Astrocyte (in vitro differentiated cells and primary cell): ENCODE data around the gene PICALM. TPM values are rescaled to one million over a fixed set of nuclear protein-coding genes. Genes with fewer than 3 reads are reported as not detected.

Experiments
- DNase-seq: peaks from one replicate; pipeline ENCODE4 v3.0.0-alpha.2; 2010; ENCODE audit warnings: low read depth
- FAIRE-seq: peaks from 2 replicates; lab custom pipeline; 2011; peaks lifted over from hg19 to GRCh38; lab: Jason Lieb, UNC
- H2AFZ ChIP-seq: 2 replicates; pipeline ENCODE4 v1.6.0; 2012; ENCODE audit warnings: low read depth, low read length, inconsistent platforms
- H3K27ac ChIP-seq: 2 replicates; pipeline ENCODE4 v1.5.1; 2011; ENCODE audit warnings: low read depth, low read length, inconsistent platforms
- H3K27me3 ChIP-seq: 2 replicates; pipeline ENCODE4 v1.6.0; 2011; ENCODE audit warnings: low read length, inconsistent platforms; ENCODE audit not compliant: insufficient read depth
- H3K36me3 ChIP-seq: 2 replicates; pipeline ENCODE4 v1.5.1; 2011; ENCODE audit warnings: low read length, inconsistent platforms; ENCODE audit not compliant: insufficient read depth
- H3K4me1 ChIP-seq: 2 replicates; pipeline ENCODE4 v1.5.1; 2011; ENCODE audit warnings: low read length, inconsistent platforms; ENCODE audit not compliant: insufficient read depth
- H3K4me2 ChIP-seq: 2 replicates; pipeline ENCODE4 v1.6.0; 2012; ENCODE audit warnings: low read length, inconsistent platforms
- H3K4me3 ChIP-seq: 2 replicates; pipeline ENCODE4 v1.5.1; 2011; ENCODE audit warnings: low read depth, mild to moderate bottlenecking, low read length, inconsistent platforms; ENCODE audit not compliant: insufficient read depth
- H3K79me2 ChIP-seq: 2 replicates; pipeline ENCODE4 v1.6.0; 2012; ENCODE audit warnings: mild to moderate bottlenecking, low read length, inconsistent platforms; ENCODE audit not compliant: insufficient read depth
- H3K9ac ChIP-seq: 2 replicates; pipeline ENCODE4 v1.6.0; 2012; ENCODE audit warnings: mild to moderate bottlenecking, low read length, inconsistent platforms
- H3K9me3 ChIP-seq: 2 replicates; pipeline ENCODE4 v1.5.1; 2012; ENCODE audit warnings: low read depth, mild to moderate bottlenecking, low read length, inconsistent platforms; ENCODE audit not compliant: insufficient read depth
- H4K20me1 ChIP-seq: 2 replicates; pipeline ENCODE4 v1.6.0; 2012; ENCODE audit warnings: low read length, inconsistent platforms; ENCODE audit not compliant: insufficient read depth
- H3K27ac Mint-ChIP-seq: one replicate; pipeline ENCODE4 v1.8.0; 2021; ENCODE audit warnings: mild to moderate bottlenecking, mixed read lengths; ENCODE audit not compliant: unreplicated experiment
- H3K27me3 Mint-ChIP-seq: one replicate; pipeline ENCODE4 v1.8.0; 2021; ENCODE audit warnings: low read depth, mixed read lengths; ENCODE audit not compliant: unreplicated experiment
- H3K36me3 Mint-ChIP-seq: one replicate; pipeline ENCODE4 v1.8.0; 2021; ENCODE audit warnings: low read depth, mixed read lengths; ENCODE audit not compliant: unreplicated experiment
- H3K4me1 Mint-ChIP-seq: one replicate; pipeline ENCODE4 v1.8.0; 2021; ENCODE audit warnings: low read depth, mixed read lengths; ENCODE audit not compliant: unreplicated experiment
- H3K4me3 Mint-ChIP-seq: one replicate; pipeline ENCODE4 v1.8.0; 2021; ENCODE audit warnings: mild to moderate bottlenecking, moderate library complexity, mixed read lengths; ENCODE audit not compliant: unreplicated experiment
- H3K9me3 Mint-ChIP-seq: one replicate; pipeline ENCODE4 v1.8.0; 2021; ENCODE audit warnings: mild to moderate bottlenecking, mixed read lengths; ENCODE audit not compliant: unreplicated experiment
- EZH2 ChIP-seq: IDR thresholded peaks from 2 replicates; pipeline ENCODE4 v1.6.1; 2012; ENCODE audit warnings: mild to moderate bottlenecking, low read length, inconsistent platforms; ENCODE audit not compliant: insufficient read depth
- total RNA-seq: library from RNA; stranded (reverse); gene quantifications from 2 replicates; pipeline ENCODE4 v1.2.1, GENCODE V29; 2021
- TF ChIP-seq, protein P1 (sequence below): IDR thresholded peaks from 2 replicates; pipeline ENCODE4 v1.5.1; 2011; ENCODE audit warnings: low read depth, mild to moderate bottlenecking, inconsistent platforms, low read length, moderate library complexity; ENCODE audit not compliant: insufficient read depth

PICALM gene
- total RNA-seq, 1 donor from 2014 or later, result 260 TPM

DNA sequence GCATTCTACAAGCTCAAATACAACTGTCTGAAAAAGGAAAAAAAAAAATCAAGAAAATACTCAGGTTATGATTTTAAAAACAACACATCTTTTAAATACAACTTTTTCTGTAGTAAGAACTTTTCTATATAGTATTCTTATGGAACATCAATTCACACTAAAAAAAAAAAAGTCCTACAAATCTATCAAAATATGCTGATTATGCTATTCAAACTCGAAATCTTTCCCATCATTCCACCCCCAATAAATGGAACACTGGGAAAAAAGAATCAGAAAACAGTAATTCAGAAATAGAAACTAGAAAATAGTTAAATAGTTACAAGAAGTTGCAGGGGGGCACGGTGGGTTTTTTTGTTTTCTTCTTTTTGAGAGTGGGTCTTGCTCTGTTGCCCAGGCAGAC is 77.4 kb downstream of the PICALM start:
- DNase-seq (no peak), FAIRE-seq (no peak)
- Histone ChIP-seq H3K4me1 (no peaks in the 10 kb centered on the region), H3K79me2 (peaks cover 52% of the 10 kb centered on the region), H3K9me3 (no peaks in the 10 kb centered on the region), H3K27ac (no peak overlapping the region), H3K27me3 (no peaks in the 10 kb centered on the region), H3K4me3 (no peak overlapping the region), H3K4me2 (no peak overlapping the region), H3K36me3 (peaks cover 64% of the 10 kb centered on the region), H3K9ac (no peak overlapping the region), H4K20me1 (peaks cover 39% of the 10 kb centered on the region), H2AFZ (no peak overlapping the region)
- Mint-ChIP-seq H3K4me1 (peaks cover 7% of the 10 kb centered on the region), H3K36me3 (peaks cover 6% of the 10 kb centered on the region), H3K27me3 (no peaks in the 10 kb centered on the region), H3K9me3 (no peaks in the 10 kb centered on the region), H3K4me3 (no peak overlapping the region), H3K27ac (peak overlapping the region; percentile 18)
- TF ChIP-seq, protein P1, sequence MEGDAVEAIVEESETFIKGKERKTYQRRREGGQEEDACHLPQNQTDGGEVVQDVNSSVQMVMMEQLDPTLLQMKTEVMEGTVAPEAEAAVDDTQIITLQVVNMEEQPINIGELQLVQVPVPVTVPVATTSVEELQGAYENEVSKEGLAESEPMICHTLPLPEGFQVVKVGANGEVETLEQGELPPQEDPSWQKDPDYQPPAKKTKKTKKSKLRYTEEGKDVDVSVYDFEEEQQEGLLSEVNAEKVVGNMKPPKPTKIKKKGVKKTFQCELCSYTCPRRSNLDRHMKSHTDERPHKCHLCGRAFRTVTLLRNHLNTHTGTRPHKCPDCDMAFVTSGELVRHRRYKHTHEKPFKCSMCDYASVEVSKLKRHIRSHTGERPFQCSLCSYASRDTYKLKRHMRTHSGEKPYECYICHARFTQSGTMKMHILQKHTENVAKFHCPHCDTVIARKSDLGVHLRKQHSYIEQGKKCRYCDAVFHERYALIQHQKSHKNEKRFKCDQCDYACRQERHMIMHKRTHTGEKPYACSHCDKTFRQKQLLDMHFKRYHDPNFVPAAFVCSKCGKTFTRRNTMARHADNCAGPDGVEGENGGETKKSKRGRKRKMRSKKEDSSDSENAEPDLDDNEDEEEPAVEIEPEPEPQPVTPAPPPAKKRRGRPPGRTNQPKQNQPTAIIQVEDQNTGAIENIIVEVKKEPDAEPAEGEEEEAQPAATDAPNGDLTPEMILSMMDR, result no peak
- no peak for TF ChIP-seq EZH2

DNA sequence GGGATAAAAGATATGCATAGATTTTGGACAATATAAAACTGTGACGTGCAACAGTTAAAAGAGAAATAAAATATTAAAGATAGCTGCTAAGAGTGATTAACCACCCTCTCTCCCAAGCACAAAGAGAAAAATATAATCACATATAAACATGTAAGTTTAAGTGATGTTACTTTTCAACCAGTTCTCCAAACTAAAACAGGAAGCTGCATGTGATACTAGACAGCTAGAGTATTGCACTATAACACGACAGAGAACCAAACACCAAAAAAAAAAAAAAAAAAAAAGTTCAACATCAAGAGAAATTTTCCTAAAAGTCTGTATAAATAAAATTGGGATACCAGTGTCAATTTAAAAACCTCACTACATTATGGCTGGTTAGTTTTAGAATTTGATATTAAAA is 79.1 kb downstream of the PICALM start:
- Histone ChIP-seq H4K20me1 (peaks cover 49% of the 10 kb centered on the region), H3K9me3 (no peaks in the 10 kb centered on the region), H3K4me1 (no peaks in the 10 kb centered on the region), H3K27ac (no peak overlapping the region), H3K79me2 (peaks cover 63% of the 10 kb centered on the region), H3K27me3 (no peaks in the 10 kb centered on the region), H3K4me2 (no peak overlapping the region), H3K36me3 (peaks cover 60% of the 10 kb centered on the region), H3K4me3 (no peak overlapping the region), H2AFZ (no peak overlapping the region), H3K9ac (no peak overlapping the region)
- Mint-ChIP-seq H3K9me3 (no peaks in the 10 kb centered on the region), H3K27me3 (no peaks in the 10 kb centered on the region), H3K4me3 (no peak overlapping the region), H3K27ac (no peak overlapping the region), H3K36me3 (peaks cover 6% of the 10 kb centered on the region), H3K4me1 (peaks cover 7% of the 10 kb centered on the region)
- DNase-seq (no peak), FAIRE-seq (no peak)
- TF ChIP-seq EZH2, result no peak
- TF ChIP-seq, protein P1, result no peak

DNA sequence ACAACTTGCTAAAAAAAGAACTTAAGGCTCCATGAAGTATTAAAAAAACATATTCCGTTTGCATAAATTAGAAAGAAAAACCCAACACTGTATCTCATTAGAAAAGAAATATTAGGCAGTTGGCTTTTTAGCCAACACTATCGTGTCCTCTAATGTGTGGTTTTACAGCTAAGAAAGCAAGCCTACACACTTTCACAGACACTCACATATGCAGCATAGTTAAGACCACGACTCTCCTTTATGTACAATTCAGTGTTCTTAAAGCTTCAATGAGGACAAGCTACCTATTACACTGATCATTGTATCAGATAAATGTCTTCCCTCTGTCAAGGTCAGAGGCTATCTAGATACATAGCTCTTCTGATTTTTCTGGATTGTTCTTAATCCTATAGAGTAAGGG is 80.1 kb downstream of the PICALM start:
- H2AFZ ChIP-seq, result no peak overlapping the region
- H3K9me3 ChIP-seq, result no peaks in the 10 kb centered on the region
- H3K36me3 Mint-ChIP-seq, result peaks cover 5% of the 10 kb centered on the region
- H3K4me3 Mint-ChIP-seq, result no peak overlapping the region
- H3K27ac Mint-ChIP-seq, result no peak overlapping the region
- FAIRE-seq (no peak), DNase-seq (no peak)
- H3K27ac ChIP-seq, result no peak overlapping the region
- H3K4me1 ChIP-seq, result no peaks in the 10 kb centered on the region
- H3K79me2 ChIP-seq, result peaks cover 66% of the 10 kb centered on the region
- TF ChIP-seq, protein P1, result no peak
- no peak for TF ChIP-seq EZH2
- peaks cover 56% of the 10 kb centered on the region for H4K20me1 ChIP-seq
- peaks cover 7% of the 10 kb centered on the region for H3K4me1 Mint-ChIP-seq
- no peak overlapping the region for H3K4me2 ChIP-seq
- H3K27me3 Mint-ChIP-seq, result no peaks in the 10 kb centered on the region
- no peaks in the 10 kb centered on the region for H3K9me3 Mint-ChIP-seq
- no peak overlapping the region for H3K9ac ChIP-seq
- no peaks in the 10 kb centered on the region for H3K27me3 ChIP-seq
- H3K36me3 ChIP-seq, result peaks cover 54% of the 10 kb centered on the region
- no peak overlapping the region for H3K4me3 ChIP-seq
